ENCODE data around the gene MYO1B. TPM values are rescaled to one million over a fixed set of nuclear protein-coding genes. Genes with fewer than 3 reads are reported as not detected.

The MYO1B gene
- polyA plus RNA-seq, 1 donor (not counting 4 experiments of a cell fraction or from before 2014, with no cell fraction given), result 277 TPM

DNA sequence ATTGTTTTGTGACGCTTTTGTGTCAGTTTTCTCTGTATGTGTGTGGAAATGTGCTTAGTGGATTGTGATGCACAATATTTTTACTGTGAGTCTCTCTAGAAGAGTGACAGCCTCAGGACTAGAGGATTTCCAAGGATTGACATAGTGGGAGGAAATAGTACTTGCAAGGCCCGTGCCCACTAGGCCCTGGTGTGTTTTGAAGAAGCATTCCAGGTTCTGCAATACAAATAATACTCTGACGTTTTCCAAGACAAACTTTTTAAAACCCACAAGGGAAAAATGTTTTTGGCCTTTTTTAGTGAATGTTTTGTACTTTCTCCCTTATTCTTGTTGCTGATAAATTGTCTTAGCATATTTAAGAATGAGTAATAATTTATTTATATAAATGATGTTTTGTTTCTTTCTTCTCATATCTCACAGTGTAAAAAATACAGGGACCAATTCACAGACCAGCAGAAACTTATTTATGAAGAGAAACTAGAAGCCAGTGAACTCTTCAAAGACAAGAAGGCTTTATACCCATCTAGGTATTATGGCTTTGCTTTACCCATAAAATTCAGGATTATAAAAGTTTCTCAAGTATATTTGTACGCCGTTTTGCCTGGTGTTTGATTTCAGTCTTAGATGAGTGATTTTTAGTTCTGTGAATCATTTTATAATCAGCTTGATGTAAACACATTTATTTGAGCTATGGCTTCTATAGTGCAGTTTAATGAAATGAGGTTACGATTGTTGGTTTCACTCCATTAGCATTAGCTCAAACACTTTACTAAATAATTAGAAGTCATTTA lies 165.6 kb downstream of the MYO1B start:
- no peak for DNase-seq (ENCODE audit: low read depth, low spot score)
- Histone ChIP-seq H3K36me3 (ENCODE audit: control insufficient read depth in 2 of 2, extremely low read depth in 1 of 2, insufficient read depth in 2 of 2, low read length in 2 of 2) (peaks cover 27 to 53% of the 10 kb centered on the region in 2 experiments), H3K9ac (ENCODE audit: control insufficient read depth, extremely low read depth, insufficient read depth, low read length) (no peak overlapping the region), H3K4me3 (ENCODE audit: control insufficient read depth in 2 of 3, extremely low read depth in 1 of 3, insufficient read depth in 2 of 3, low read depth in 1 of 3, low read length in 3 of 3) (no peak overlapping the region), H2AFZ (ENCODE audit: control insufficient read depth, low read length) (no peak overlapping the region), H3K27ac (ENCODE audit: control insufficient read depth, insufficient read depth, low read length) (no peak overlapping the region), H3K9me1 (ENCODE audit: control insufficient read depth, extremely low read depth, insufficient read depth, low read length) (no peaks in the 10 kb centered on the region), H3K4me2 (ENCODE audit: control insufficient read depth, extremely low read depth, insufficient read depth, low read depth, low read length) (no peak overlapping the region), H3K9me3 (ENCODE audit: control insufficient read depth, low read depth, low read length) (no peaks in the 10 kb centered on the region), H3K79me2 (ENCODE audit: control insufficient read depth, insufficient read depth, low read length) (no peaks in the 10 kb centered on the region), H3K27me3 (ENCODE audit: control insufficient read depth, extremely low read depth, insufficient read depth, low read length) (no peaks in the 10 kb centered on the region), H3K4me1 (ENCODE audit: control insufficient read depth, extremely low read depth, insufficient read depth, low read length) (no peaks in the 10 kb centered on the region), H4K20me1 (ENCODE audit: control insufficient read depth, extremely low read depth, insufficient read depth, low read length) (no peaks in the 10 kb centered on the region)
- FAIRE-seq, result no peak
- no peak for TF ChIP-seq EZH2 (IDR thresholded peaks at IDR 0.05; ENCODE audit: low read length)
- dilution Hi-C loops (cut with MboI; ENCODE audit: extremely low pct_ligation_motif_present, low sequenced_read_pairs), result no loop called here

DNA sequence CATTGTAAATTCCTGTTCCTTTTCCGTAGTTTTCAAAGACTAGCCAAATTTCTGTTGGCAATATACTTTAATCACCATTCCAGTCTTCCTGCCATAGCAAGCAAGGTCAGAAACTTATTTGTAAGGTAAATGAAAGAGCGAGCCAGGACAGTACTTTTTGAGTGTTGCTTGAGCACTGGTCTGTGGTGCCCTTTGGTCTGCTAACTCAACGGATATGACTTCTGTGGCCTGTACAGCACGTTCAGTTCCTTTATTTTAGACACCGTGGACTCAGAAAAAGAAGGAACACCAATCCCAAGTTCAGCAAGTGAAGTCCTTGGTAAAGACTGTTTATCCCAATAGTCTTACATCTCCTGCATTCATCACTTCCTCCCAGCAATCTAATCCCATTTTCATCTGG lies 166.3 kb downstream of the MYO1B start:
- H3K27ac ChIP-seq (ENCODE audit: control insufficient read depth, insufficient read depth, low read length), result no peak overlapping the region
- H3K27me3 ChIP-seq (ENCODE audit: control insufficient read depth, extremely low read depth, insufficient read depth, low read length), result no peaks in the 10 kb centered on the region
- no peaks in the 10 kb centered on the region for H3K4me1 ChIP-seq (ENCODE audit: control insufficient read depth, extremely low read depth, insufficient read depth, low read length)
- no peaks in the 10 kb centered on the region for H4K20me1 ChIP-seq (ENCODE audit: control insufficient read depth, extremely low read depth, insufficient read depth, low read length)
- H3K36me3 ChIP-seq (ENCODE audit: control insufficient read depth in 2 of 2, extremely low read depth in 1 of 2, insufficient read depth in 2 of 2, low read length in 2 of 2), result peaks cover 30 to 59% of the 10 kb centered on the region in 2 experiments
- H3K4me2 ChIP-seq (ENCODE audit: control insufficient read depth, extremely low read depth, insufficient read depth, low read depth, low read length), result no peak overlapping the region
- no peak overlapping the region for H2AFZ ChIP-seq (ENCODE audit: control insufficient read depth, low read length)
- no peaks in the 10 kb centered on the region for H3K9me1 ChIP-seq (ENCODE audit: control insufficient read depth, extremely low read depth, insufficient read depth, low read length)
- no peak overlapping the region for H3K4me3 ChIP-seq (ENCODE audit: control insufficient read depth in 2 of 3, extremely low read depth in 1 of 3, insufficient read depth in 2 of 3, low read depth in 1 of 3, low read length in 3 of 3)
- no peaks in the 10 kb centered on the region for H3K79me2 ChIP-seq (ENCODE audit: control insufficient read depth, insufficient read depth, low read length)
- TF ChIP-seq EZH2 (IDR thresholded peaks at IDR 0.05; ENCODE audit: low read length), result no peak
- TF ChIP-seq, protein P1, sequence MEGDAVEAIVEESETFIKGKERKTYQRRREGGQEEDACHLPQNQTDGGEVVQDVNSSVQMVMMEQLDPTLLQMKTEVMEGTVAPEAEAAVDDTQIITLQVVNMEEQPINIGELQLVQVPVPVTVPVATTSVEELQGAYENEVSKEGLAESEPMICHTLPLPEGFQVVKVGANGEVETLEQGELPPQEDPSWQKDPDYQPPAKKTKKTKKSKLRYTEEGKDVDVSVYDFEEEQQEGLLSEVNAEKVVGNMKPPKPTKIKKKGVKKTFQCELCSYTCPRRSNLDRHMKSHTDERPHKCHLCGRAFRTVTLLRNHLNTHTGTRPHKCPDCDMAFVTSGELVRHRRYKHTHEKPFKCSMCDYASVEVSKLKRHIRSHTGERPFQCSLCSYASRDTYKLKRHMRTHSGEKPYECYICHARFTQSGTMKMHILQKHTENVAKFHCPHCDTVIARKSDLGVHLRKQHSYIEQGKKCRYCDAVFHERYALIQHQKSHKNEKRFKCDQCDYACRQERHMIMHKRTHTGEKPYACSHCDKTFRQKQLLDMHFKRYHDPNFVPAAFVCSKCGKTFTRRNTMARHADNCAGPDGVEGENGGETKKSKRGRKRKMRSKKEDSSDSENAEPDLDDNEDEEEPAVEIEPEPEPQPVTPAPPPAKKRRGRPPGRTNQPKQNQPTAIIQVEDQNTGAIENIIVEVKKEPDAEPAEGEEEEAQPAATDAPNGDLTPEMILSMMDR (optimal IDR thresholded peaks at IDR 0.05 in 1 of 3, IDR thresholded peaks at IDR 0.05 in 1 of 3, conservative IDR thresholded peaks at IDR 0.05 in 1 of 3; ENCODE audit: extremely low read depth in 1 of 3, insufficient read depth in 2 of 3, low read length in 3 of 3), result no peak
- DNase-seq (ENCODE audit: low read depth, low spot score) (no peak), FAIRE-seq (no peak)
- no peak overlapping the region for H3K9ac ChIP-seq (ENCODE audit: control insufficient read depth, extremely low read depth, insufficient read depth, low read length)
- H3K9me3 ChIP-seq (ENCODE audit: control insufficient read depth, low read depth, low read length), result no peaks in the 10 kb centered on the region
- dilution Hi-C loops (cut with MboI; ENCODE audit: extremely low pct_ligation_motif_present, low sequenced_read_pairs), result no loop called here
